ENCODE data around the gene TUBB4A. TPM values are rescaled to one million over a fixed set of nuclear protein-coding genes. Genes with fewer than 3 reads are reported as not detected.

Gene TUBB4A
- total RNA-seq, 1 experiment from 2014 or later = 4.4 TPM

GRCh38 chr19:6533000-6533328 is 30.9 kb upstream of the TUBB4A start:
- H3K4me1 ChIP-seq (ENCODE audit: control insufficient read depth, insufficient read depth, low read length) = peaks cover 10% of the 10 kb centered on the region
- BruUV-seq (replicated peaks) = no TSS peak
- DNase-seq (ENCODE audit: low read depth, low spot score) (no peak), ATAC-seq (no peak)
- no peak overlapping the region for H3K27ac ChIP-seq (ENCODE audit: low read length)
- H3K27me3 ChIP-seq (ENCODE audit: control insufficient read depth, insufficient read depth, low read length) = no peaks in the 10 kb centered on the region
- H3K4me3 ChIP-seq (ENCODE audit: low read depth in 2 of 2, low read length in 2 of 2) = peak overlapping the region in 1 of 2 experiments; percentile 85; a peak in 3 of 4 replicates
- H3K36me3 ChIP-seq (ENCODE audit: control insufficient read depth, insufficient read depth, low read length) = no peaks in the 10 kb centered on the region; the same call in 1 of the 2 replicates
- ChIA-PET POLR2A (no interaction called here), CTCF (no interaction called here)
- intact Hi-C loops (cut with micrococcal nuclease; ENCODE audit: unreplicated experiment) (no loop called here), in situ Hi-C loops (cut with HindIII; ENCODE audit: low pct_unique_long_range_greater_than_20kb, low sequenced_read_pairs) (no loop called here)
- TF ChIP-seq, protein P1, sequence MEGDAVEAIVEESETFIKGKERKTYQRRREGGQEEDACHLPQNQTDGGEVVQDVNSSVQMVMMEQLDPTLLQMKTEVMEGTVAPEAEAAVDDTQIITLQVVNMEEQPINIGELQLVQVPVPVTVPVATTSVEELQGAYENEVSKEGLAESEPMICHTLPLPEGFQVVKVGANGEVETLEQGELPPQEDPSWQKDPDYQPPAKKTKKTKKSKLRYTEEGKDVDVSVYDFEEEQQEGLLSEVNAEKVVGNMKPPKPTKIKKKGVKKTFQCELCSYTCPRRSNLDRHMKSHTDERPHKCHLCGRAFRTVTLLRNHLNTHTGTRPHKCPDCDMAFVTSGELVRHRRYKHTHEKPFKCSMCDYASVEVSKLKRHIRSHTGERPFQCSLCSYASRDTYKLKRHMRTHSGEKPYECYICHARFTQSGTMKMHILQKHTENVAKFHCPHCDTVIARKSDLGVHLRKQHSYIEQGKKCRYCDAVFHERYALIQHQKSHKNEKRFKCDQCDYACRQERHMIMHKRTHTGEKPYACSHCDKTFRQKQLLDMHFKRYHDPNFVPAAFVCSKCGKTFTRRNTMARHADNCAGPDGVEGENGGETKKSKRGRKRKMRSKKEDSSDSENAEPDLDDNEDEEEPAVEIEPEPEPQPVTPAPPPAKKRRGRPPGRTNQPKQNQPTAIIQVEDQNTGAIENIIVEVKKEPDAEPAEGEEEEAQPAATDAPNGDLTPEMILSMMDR (IDR thresholded peaks at IDR 0.05) = no peak
- no peak for TF ChIP-seq SIN3A (IDR thresholded peaks at IDR 0.05; ENCODE audit: borderline replicate concordance, insufficient read depth, low read depth, low read length)
- TF ChIP-seq REST (IDR thresholded peaks at IDR 0.05; ENCODE audit: insufficient read depth in 1 of 2, low read depth in 2 of 2, low read length in 1 of 2) = no peak
- no peak for TF ChIP-seq POLR2AphosphoS5 (IDR thresholded peaks at IDR 0.05; ENCODE audit: low read depth, low read length)
- TF ChIP-seq TCF7L2 (IDR thresholded peaks at IDR 0.05; ENCODE audit: low read depth, low read length) = no peak
- no peaks in the 10 kb centered on the region for H3K9me3 ChIP-seq (ENCODE audit: control insufficient read depth, insufficient read depth, low read depth, low read length)

DNA sequence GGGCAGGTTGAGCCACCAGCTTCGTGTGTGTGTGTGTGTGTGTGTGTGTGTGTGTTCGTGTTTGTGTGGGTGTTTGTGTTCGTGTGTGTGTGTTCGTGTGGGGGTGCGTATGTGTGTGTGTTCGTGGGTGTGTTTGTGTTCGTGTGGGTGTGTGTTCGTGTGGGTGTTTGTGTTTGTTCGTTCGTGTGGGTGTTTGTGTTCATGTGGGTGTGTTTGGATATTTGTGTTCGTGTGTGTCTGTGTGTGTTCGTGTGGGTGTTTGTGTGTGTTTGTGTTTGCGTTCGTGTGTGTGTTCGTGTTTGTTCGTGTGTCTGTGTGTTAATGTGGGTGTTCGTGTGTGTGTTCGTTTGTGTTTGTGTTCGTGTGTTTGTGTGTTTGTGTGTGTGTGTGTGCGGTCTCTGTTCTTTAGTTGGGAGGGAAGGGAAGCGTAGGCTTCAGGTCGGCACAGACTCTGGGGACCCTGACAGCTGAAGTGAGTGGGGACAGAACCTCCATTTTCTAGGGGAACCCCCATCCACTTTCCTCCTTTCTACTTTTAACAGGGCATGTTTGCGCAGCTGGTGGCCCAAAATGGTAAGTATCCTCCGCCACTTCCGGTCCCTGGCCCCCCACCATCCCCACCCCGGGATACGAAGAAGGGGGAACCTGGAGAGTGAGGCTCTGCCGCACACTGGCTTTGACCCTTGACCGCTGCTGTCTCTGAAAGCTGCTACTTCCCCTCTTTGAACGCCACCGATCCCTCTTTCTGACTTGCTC is 30.3 kb upstream of the TUBB4A start:
- Histone ChIP-seq H3K4me3 (ENCODE audit: low read depth in 2 of 2, low read length in 2 of 2) (peak overlapping the region; percentile 51 to 85), H3K9me3 (ENCODE audit: control insufficient read depth, insufficient read depth, low read depth, low read length) (no peaks in the 10 kb centered on the region), H3K27me3 (ENCODE audit: control insufficient read depth, insufficient read depth, low read length) (no peaks in the 10 kb centered on the region), H3K27ac (ENCODE audit: low read length) (no peak overlapping the region), H3K36me3 (ENCODE audit: control insufficient read depth, insufficient read depth, low read length) (no peaks in the 10 kb centered on the region; the same call in 1 of the 2 replicates), H3K4me1 (ENCODE audit: control insufficient read depth, insufficient read depth, low read length) (peaks cover 10% of the 10 kb centered on the region)
- TF ChIP-seq, protein P1 (IDR thresholded peaks at IDR 0.05) = no peak
- no peak for TF ChIP-seq SIN3A (IDR thresholded peaks at IDR 0.05; ENCODE audit: borderline replicate concordance, insufficient read depth, low read depth, low read length)
- no peak for TF ChIP-seq REST (IDR thresholded peaks at IDR 0.05; ENCODE audit: insufficient read depth in 1 of 2, low read depth in 2 of 2, low read length in 1 of 2)
- TF ChIP-seq TCF7L2 (IDR thresholded peaks at IDR 0.05; ENCODE audit: low read depth, low read length) = no peak
- no peak for TF ChIP-seq POLR2AphosphoS5 (IDR thresholded peaks at IDR 0.05; ENCODE audit: low read depth, low read length)
- DNase-seq (ENCODE audit: low read depth, low spot score) (no peak), ATAC-seq (no peak)
- in situ Hi-C loops (cut with HindIII; ENCODE audit: low pct_unique_long_range_greater_than_20kb, low sequenced_read_pairs) = no loop called here
- intact Hi-C loops (cut with micrococcal nuclease; ENCODE audit: unreplicated experiment) = no loop called here
- TSS peak; percentile 93 for BruUV-seq (replicated peaks)
- POLR2A ChIA-PET = no interaction called here
- CTCF ChIA-PET = no interaction called here
